CD4-positive, alpha-beta T cell (primary cell): ENCODE results near the gene KLHL33. TPM values are rescaled to one million over a fixed set of nuclear protein-coding genes. Genes with fewer than 3 reads are reported as not detected.

ENCODE experiments used
- ATAC-seq: fragments of 200-7000 bp; cut with Tn5 transposase; one replicate; pipeline ENCODE4 v1.10.0; 2022; ENCODE audit warnings: mild to moderate bottlenecking; ENCODE audit not compliant: poor library complexity
- CTCF ChIA-PET: fragments of 350-600 bp; sonication (Branson Sonifier 250); formaldehyde crosslinking; loops from one replicate; lab custom pipeline; 2021; ENCODE audit warnings: antibody characterized with exemption, inconsistent platforms; lab: Charles Lee
- POLR2A ChIA-PET: fragments of 350-600 bp; sonication (Branson Sonifier 250); formaldehyde crosslinking; loops from one replicate; lab custom pipeline; 2021; ENCODE audit warnings: antibody characterized with exemption, inconsistent platforms; lab: Charles Lee
- DNase-seq, 14 experiments: peaks; one replicate each; pipeline ENCODE4 v3.0.0-alpha.2; 2013 to 2020; ENCODE audit warnings: mixed read lengths in 2 of 14
- H3K27ac ChIP-seq, 2 donors: one replicate each; pipeline versions ENCODE4 v1.5.1 to v1.7.0; 2013; ENCODE audit warnings: low read length in 2 of 2, low read depth in 1 of 2, mild to moderate bottlenecking in 1 of 2
- H3K27me3 ChIP-seq, 2 experiments: 1 replicate in 1 of 2; 2 replicates in 1 of 2; pipeline versions ENCODE4 v1.6.1 to v1.7.0; 2013; ENCODE audit warnings: low read length in 2 of 2, control low read depth in 1 of 2, mild to moderate bottlenecking in 1 of 2, moderate library complexity in 1 of 2; ENCODE audit not compliant: insufficient read depth in 2 of 2, control insufficient read depth in 1 of 2
- H3K36me3 ChIP-seq: one replicate; pipeline ENCODE4 v1.6.1; 2013; ENCODE audit warnings: low read length, control low read depth; ENCODE audit not compliant: insufficient read depth
- H3K4me1 ChIP-seq: one replicate; pipeline ENCODE4 v1.6.1; 2013; ENCODE audit warnings: low read length, control low read depth; ENCODE audit not compliant: insufficient read depth
- H3K4me3 ChIP-seq: one replicate; pipeline ENCODE4 v1.5.1; 2013; ENCODE audit warnings: mild to moderate bottlenecking, low read length, moderate library complexity
- H3K9me3 ChIP-seq, 2 experiments: 1 replicate in 1 of 2; 2 replicates in 1 of 2; pipeline versions ENCODE4 v1.6.1 to v1.7.0; 2013; ENCODE audit warnings: low read length in 2 of 2, mild to moderate bottlenecking in 2 of 2, control low read depth in 1 of 2, moderate library complexity in 1 of 2; ENCODE audit not compliant: control insufficient read depth in 1 of 2, insufficient read depth in 1 of 2
- H3K27ac Mint-ChIP-seq: one replicate; pipeline ENCODE4 v1.8.0; 2020; ENCODE audit warnings: mixed read lengths
- H3K27me3 Mint-ChIP-seq: one replicate; pipeline ENCODE4 v1.8.0; 2021; ENCODE audit warnings: mixed read lengths
- H3K36me3 Mint-ChIP-seq: one replicate; pipeline ENCODE4 v1.8.0; 2021; ENCODE audit warnings: low read depth, mixed read lengths
- H3K4me1 Mint-ChIP-seq: one replicate; pipeline ENCODE4 v1.8.0; 2021; ENCODE audit warnings: low read depth, mixed read lengths
- H3K4me3 Mint-ChIP-seq: one replicate; pipeline ENCODE4 v1.8.0; 2020; ENCODE audit warnings: mild to moderate bottlenecking, mixed read lengths
- H3K9me3 Mint-ChIP-seq: one replicate; pipeline ENCODE4 v1.8.0; 2020; ENCODE audit warnings: mixed read lengths
- CTCF ChIP-seq: fragments of 200-600 bp; IDR thresholded peaks from one replicate; pipeline ENCODE4 v1.8.0; 2022; ENCODE audit warnings: antibody characterized with exemption, mild to moderate bottlenecking
- intact Hi-C, 2 experiments: fragments of 100-400 bp; cut with DNase I in 1 of 2; cut with micrococcal nuclease in 1 of 2; formaldehyde crosslinking; loops; one replicate each; pipeline versions ENCODE4 v1.15.1 to v1.9.0; 2023 to 2025; cut with DNase I, micrococcal nuclease
- total RNA-seq, 174 experiments: library from RNA in 2 of 174; stranded (reverse) in 2 of 174; gene quantifications; one replicate each; pipeline ENCODE4 v1.2.3 and lab custom pipeline; 2021 to 2026

KLHL33 gene
- total RNA-seq, 2 experiments from 2014 or later, result 0.19 to 0.31 TPM

- H3K4me3 Mint-ChIP-seq, result peak overlapping the region; percentile 98
- H3K36me3 Mint-ChIP-seq, result peaks cover 13% of the 10 kb centered on the region
- Histone ChIP-seq H3K36me3 (no peaks in the 10 kb centered on the region), H3K9me3 (no peaks in the 10 kb centered on the region), H3K4me3 (peak overlapping the region; percentile 96), H3K4me1 (peaks cover 19% of the 10 kb centered on the region), H3K27ac (peak overlapping the region; percentile 80 to 90), H3K27me3 (no peaks in the 10 kb centered on the region)
- H3K4me1 Mint-ChIP-seq, result peaks cover 49% of the 10 kb centered on the region
- H3K27me3 Mint-ChIP-seq, result no peaks in the 10 kb centered on the region
- peak overlapping the region; percentile 80 for H3K27ac Mint-ChIP-seq
- peak; percentile 38 for ATAC-seq
- intact Hi-C loops, result loop anchor here (2.0 to 5.0 kb wide), 8 partner anchors 41 to 274 kb away; partner anchors contain the start of genes APEX1 (in 2 of the 2), ANG (in 1 of the 2), OSGEP (in 1 of the 2) and PARP2 (in 1 of the 2)
- ChIA-PET CTCF (interaction anchor here (1.0 to 2.2 kb wide), 5 partner anchors 10 to 197 kb away, joined by 3 to 8 read pairs (median 3); partner anchors contain the start of genes APEX1 and OSGEP), POLR2A (interaction anchor here (1.1 to 3.9 kb wide), 8 partner anchors 12 to 270 kb away, joined by 4 to 28 read pairs (median 8); partner anchors contain the start of genes APEX1, OSGEP, PARP2 and PIP4P1)
- no peaks in the 10 kb centered on the region for H3K9me3 Mint-ChIP-seq
- TF ChIP-seq CTCF, result peak; percentile 2
- peak in 5 of 14 experiments; percentile 5 to 53 (median 52) for DNase-seq
Measured at GRCh38 chr14:20413744-20414082, 22.3 kb downstream of the KLHL33 start.

- Histone ChIP-seq H3K4me3 (peak within 1 kb of the TSS; percentile 96), H3K4me1 (peaks cover 19% of the 10 kb centered on the region), H3K36me3 (peaks cover 4% of the 10 kb centered on the region), H3K9me3 (no peaks in the 10 kb centered on the region), H3K27ac (peak within 1 kb of the TSS; percentile 80 to 90), H3K27me3 (no peaks in the 10 kb centered on the region)
- peak within 1 kb of the TSS; percentile 98 for H3K4me3 Mint-ChIP-seq
- intact Hi-C loops, result loop anchor here (2.0 to 5.0 kb wide), 7 partner anchors 42 to 274 kb away; partner anchors contain the start of genes APEX1 (in 2 of the 2), ANG (in 1 of the 2), OSGEP (in 1 of the 2) and PARP2 (in 1 of the 2)
- H3K27ac Mint-ChIP-seq, result peak within 1 kb of the TSS; percentile 80
- no peaks in the 10 kb centered on the region for H3K27me3 Mint-ChIP-seq
- TF ChIP-seq CTCF, result no peak
- ChIA-PET CTCF (interaction anchor here (1.0 to 2.2 kb wide), 5 partner anchors 10 to 197 kb away, joined by 3 to 8 read pairs (median 3); partner anchors contain the start of genes APEX1 and OSGEP), POLR2A (interaction anchor here (0.8 to 3.9 kb wide), 9 partner anchors 11 to 271 kb away, joined by 3 to 28 read pairs (median 6); partner anchors contain the start of genes APEX1, OSGEP, PARP2 and PIP4P1)
- no peaks in the 10 kb centered on the region for H3K9me3 Mint-ChIP-seq
- peaks cover 49% of the 10 kb centered on the region for H3K4me1 Mint-ChIP-seq
- H3K36me3 Mint-ChIP-seq, result peaks cover 16% of the 10 kb centered on the region
- DNase-seq (peak; percentile 47 to 81 (median 66)), ATAC-seq (peak; percentile 72)
Measured at GRCh38 chr14:20412876-20413743, 22.9 kb downstream of the KLHL33 start, which contains the start of gene TEP1. Gene TEP1, minus strand, starts transcription at chr14:20413501. Its CDS starts 5,062 bp downstream, at chr14:20408439.

GRCh38 chr14:20412411-20412810 is 23.6 kb downstream of the KLHL33 start:
- Mint-ChIP-seq H3K4me1 (peaks cover 49% of the 10 kb centered on the region), H3K27ac (peak overlapping the region; percentile 80), H3K27me3 (no peaks in the 10 kb centered on the region), H3K4me3 (peak overlapping the region; percentile 98), H3K9me3 (no peaks in the 10 kb centered on the region), H3K36me3 (peaks cover 23% of the 10 kb centered on the region)
- H3K4me1 ChIP-seq, result peaks cover 19% of the 10 kb centered on the region
- no peaks in the 10 kb centered on the region for H3K27me3 ChIP-seq
- H3K27ac ChIP-seq, result peak overlapping the region; percentile 80 to 90
- peak; percentile 60 for ATAC-seq
- POLR2A ChIA-PET, result interaction anchor here (0.8 to 3.9 kb wide), 5 partner anchors 49 to 271 kb away, joined by 3 to 28 read pairs (median 6); partner anchors contain the start of genes PARP2 and PIP4P1
- H3K9me3 ChIP-seq, result no peaks in the 10 kb centered on the region
- peak in 3 of 14 experiments; percentile 54 to 62 (median 56) for DNase-seq
- no peak for TF ChIP-seq CTCF
- intact Hi-C loops, result loop anchor here (2.0 to 5.0 kb wide), 7 partner anchors 42 to 275 kb away; partner anchors contain the start of genes APEX1 (in 2 of the 2), ANG (in 1 of the 2), OSGEP (in 1 of the 2) and PARP2 (in 1 of the 2)
- H3K4me3 ChIP-seq, result peak overlapping the region; percentile 96
- CTCF ChIA-PET, result interaction anchor here (1.0 to 2.2 kb wide), 3 partner anchors 11 to 198 kb away, joined by 3 to 8 read pairs (median 3); no protein-coding TSS in a partner anchor
- peaks cover 11% of the 10 kb centered on the region for H3K36me3 ChIP-seq
